ENCODE data around the gene TXNDC16.

DNA sequence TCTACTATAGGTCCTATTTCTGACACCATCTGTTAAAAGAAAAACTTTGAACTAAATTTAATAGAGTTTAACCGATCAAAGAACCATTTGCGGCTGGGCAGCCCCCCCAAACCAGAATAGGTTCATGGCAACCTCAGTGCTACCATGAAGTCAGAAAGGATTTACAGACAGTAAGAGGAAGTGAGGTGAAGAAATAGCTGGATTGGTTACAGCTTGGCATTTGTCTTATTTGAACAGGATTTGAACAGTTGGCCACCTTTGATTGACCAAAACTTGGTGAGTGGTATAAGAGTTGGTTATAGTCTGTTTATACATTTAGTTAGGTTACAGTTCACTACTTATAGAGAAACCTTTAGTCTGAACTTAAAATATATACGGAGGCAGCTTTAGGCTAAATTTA is 88.9 kb downstream of the TXNDC16 start:
- TF ChIP-seq, protein P1, sequence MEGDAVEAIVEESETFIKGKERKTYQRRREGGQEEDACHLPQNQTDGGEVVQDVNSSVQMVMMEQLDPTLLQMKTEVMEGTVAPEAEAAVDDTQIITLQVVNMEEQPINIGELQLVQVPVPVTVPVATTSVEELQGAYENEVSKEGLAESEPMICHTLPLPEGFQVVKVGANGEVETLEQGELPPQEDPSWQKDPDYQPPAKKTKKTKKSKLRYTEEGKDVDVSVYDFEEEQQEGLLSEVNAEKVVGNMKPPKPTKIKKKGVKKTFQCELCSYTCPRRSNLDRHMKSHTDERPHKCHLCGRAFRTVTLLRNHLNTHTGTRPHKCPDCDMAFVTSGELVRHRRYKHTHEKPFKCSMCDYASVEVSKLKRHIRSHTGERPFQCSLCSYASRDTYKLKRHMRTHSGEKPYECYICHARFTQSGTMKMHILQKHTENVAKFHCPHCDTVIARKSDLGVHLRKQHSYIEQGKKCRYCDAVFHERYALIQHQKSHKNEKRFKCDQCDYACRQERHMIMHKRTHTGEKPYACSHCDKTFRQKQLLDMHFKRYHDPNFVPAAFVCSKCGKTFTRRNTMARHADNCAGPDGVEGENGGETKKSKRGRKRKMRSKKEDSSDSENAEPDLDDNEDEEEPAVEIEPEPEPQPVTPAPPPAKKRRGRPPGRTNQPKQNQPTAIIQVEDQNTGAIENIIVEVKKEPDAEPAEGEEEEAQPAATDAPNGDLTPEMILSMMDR (IDR thresholded peaks at IDR 0.05) = no peak
- TF ChIP-seq POLR2A (IDR thresholded peaks at IDR 0.05) = no peak
